GM12878 (cell line): ENCODE results near the gene FAM9C. TPM values are rescaled to one million over a fixed set of nuclear protein-coding genes. Genes with fewer than 3 reads are reported as not detected.
A peak's percentile ranks its signal among the peaks of the same experiment; 100 is the strongest.

Experiments
- ATAC-seq: fragments of 200-7000 bp; cut with Tn5 transposase; 3 replicates; pipeline ENCODE4 v1.9.1; 2020; ENCODE audit warnings: mild to moderate bottlenecking, moderate library complexity
- BruUV-seq: library from RNA; stranded (reverse); fragments of 400-500 nt; replicated peaks from 2 replicates; lab custom pipeline; 2021; lab: Mats Ljungman, UMichigan
- CTCF ChIA-PET: fragments of 300-600 bp; sonication (Branson Sonifier 250); formaldehyde crosslinking; extraction: SDS; loops from one replicate; lab custom pipeline; 2021; ENCODE audit warnings: inconsistent platforms; lab: Yijun Ruan, JAX
- POLR2A ChIA-PET: fragments of 350-600 bp; formaldehyde crosslinking; extraction: SDS; loops from one replicate; lab custom pipeline; 2021; ENCODE audit warnings: inconsistent platforms; lab: Charles Lee
- RAD21 ChIA-PET: fragments of 300-600 bp; sonication (Branson Sonifier 250); formaldehyde crosslinking; loops from one replicate; lab custom pipeline; 2023; ENCODE audit warnings: antibody characterized with exemption; ENCODE audit not compliant: unreplicated experiment; lab: Charles Lee
- SMC1A ChIA-PET: fragments of 300-600 bp; sonication (Branson Sonifier 250); formaldehyde crosslinking; loops from one replicate; lab custom pipeline; 2023; ENCODE audit not compliant: unreplicated experiment, uncharacterized antibody; lab: Charles Lee
- DNase-seq: peaks from one replicate; pipeline ENCODE4 v3.0.0-alpha.2; 2011; ENCODE audit warnings: low read depth, low spot score
- FAIRE-seq: peaks from 3 replicates; lab custom pipeline; 2011; peaks lifted over from hg19 to GRCh38; lab: Jason Lieb, UNC
- H2AFZ ChIP-seq: 2 replicates; pipeline ENCODE4 v1.6.0; 2011; ENCODE audit warnings: low read depth, low read length, control low read depth; ENCODE audit not compliant: control insufficient read depth
- H3K27ac ChIP-seq: 2 replicates; pipeline ENCODE4 v1.5.1; 2011; ENCODE audit warnings: control low read depth; ENCODE audit not compliant: control insufficient read depth, insufficient read depth
- H3K27me3 ChIP-seq, 2 experiments: replicated peaks in 1 of 2; 2 replicates each; pipeline versions ENCODE4 v1.6.0 to v1.6.1; 2011; ENCODE audit warnings: low read length in 1 of 2; ENCODE audit not compliant: control insufficient read depth in 2 of 2, insufficient read depth in 2 of 2
- H3K36me3 ChIP-seq, 2 experiments: 2 replicates each; pipeline ENCODE4 v1.5.1; 2011; ENCODE audit warnings: low read length in 1 of 2; ENCODE audit not compliant: control insufficient read depth in 2 of 2, insufficient read depth in 2 of 2
- H3K4me1 ChIP-seq: 2 replicates; pipeline ENCODE4 v1.6.1; 2011; ENCODE audit warnings: mild to moderate bottlenecking, low read length, moderate library complexity, mixed read lengths; ENCODE audit not compliant: control insufficient read depth, insufficient read depth
- H3K4me2 ChIP-seq: 2 replicates; pipeline ENCODE4 v1.6.0; 2011; ENCODE audit warnings: control low read depth; ENCODE audit not compliant: control insufficient read depth, insufficient read depth
- H3K4me3 ChIP-seq: fragments of 200-600 bp; sonication (generic); 2 replicates; pipeline ENCODE4 v1.5.1; 2016
- H3K79me2 ChIP-seq: 2 replicates; pipeline ENCODE4 v1.6.0; 2011; ENCODE audit warnings: low read length; ENCODE audit not compliant: control insufficient read depth, insufficient read depth
- H3K9ac ChIP-seq: 2 replicates; pipeline ENCODE4 v1.8.0; 2011; ENCODE audit warnings: low read length, control low read depth, mixed read lengths; ENCODE audit not compliant: control insufficient read depth, insufficient read depth
- H3K9me3 ChIP-seq: replicated peaks from 3 replicates; pipeline ENCODE4 v1.5.1; 2011; ENCODE audit warnings: mild to moderate bottlenecking, low read length; ENCODE audit not compliant: control insufficient read depth, insufficient read depth
- H4K20me1 ChIP-seq: 2 replicates; pipeline ENCODE4 v1.6.0; 2011; ENCODE audit not compliant: control insufficient read depth, insufficient read depth
- CHD1 ChIP-seq: IDR thresholded peaks from 2 replicates; pipeline ENCODE4 v1.6.1; 2012; ENCODE audit warnings: low read depth, low read length, improper control_type of control experiment
- CHD2 ChIP-seq: IDR thresholded peaks from 2 replicates; pipeline ENCODE4 v1.6.1; 2011; ENCODE audit warnings: low read depth, low read length, improper control_type of control experiment, borderline replicate concordance
- IRF4 ChIP-seq: IDR thresholded peaks from 2 replicates; pipeline ENCODE4 v1.6.1; 2011; ENCODE audit warnings: low read depth, low read length
- IRF5 ChIP-seq: fragments of 450-650 bp; IDR thresholded peaks from 2 replicates; pipeline ENCODE4 v1.6.1; 2017; ENCODE audit warnings: borderline replicate concordance
- MEF2B ChIP-seq: fragments of 450-650 bp; IDR thresholded peaks from 2 replicates; pipeline ENCODE4 v1.6.1; 2018; ENCODE audit warnings: mild to moderate bottlenecking, moderate library complexity; ENCODE audit not compliant: partially characterized antibody, poor library complexity, severe bottlenecking
- NFYB ChIP-seq: IDR thresholded peaks from 2 replicates; pipeline ENCODE4 v1.6.1; 2011; ENCODE audit warnings: low read depth, mild to moderate bottlenecking, low read length, improper control_type of control experiment, moderate library complexity; ENCODE audit not compliant: insufficient read depth
- TARDBP ChIP-seq: IDR thresholded peaks from 2 replicates; pipeline ENCODE4 v1.6.1; 2016; ENCODE audit warnings: borderline replicate concordance
- WGBS: methylation state at CpG from one replicate; pipeline ENCODE4 v1.1.6; 2016; ENCODE audit warnings: low lambda C conversion rate; ENCODE audit not compliant: insufficient replicate concordance, insufficient coverage; ENCODE audit errors: missing lambda C conversion rate; 5-methylcytosine and 5-hydroxymethylcytosine counted together
- in situ Hi-C: fragments of 300-500 bp; cut with MboI; formaldehyde crosslinking; loops from 9 replicates; pipeline ENCODE4 v1.14.3; 2018; ENCODE audit warnings: mixed read lengths
- intact Hi-C: fragments of 100-400 bp; cut with micrococcal nuclease; formaldehyde crosslinking; loops from one replicate; pipeline ENCODE4 v1.14.2; 2022; ENCODE audit not compliant: unreplicated experiment
- polyA plus RNA-seq, 11 experiments: library from polyadenylated mRNA; depleted of rRNA in 4 of 11; unstranded in 6 of 11; stranded (reverse) in 5 of 11; fragments of >200 nt; fragmentation: Nextera tagmentation in 4 of 11; fragmentation: Illumina TruSeq in 1 of 11; extraction: Ambion mirVana in 4 of 11; extraction: Trizol in 1 of 11; gene quantifications; 1 replicate in 1 of 11; 2 replicates in 10 of 11; pipeline versions ENCODE4 v1.2.1 to v1.2.3, GENCODE V29; 2011 to 2016; ENCODE audit warnings: inconsistent platforms in 2 of 11, missing spikeins in 2 of 11, low read depth in 1 of 11
- total RNA-seq, 4 experiments: library from RNA; depleted of rRNA in 3 of 4; stranded (reverse); fragments of >200 nt in 3 of 4; fragmentation: Illumina TruSeq in 1 of 4; extraction: Trizol in 1 of 4; gene quantifications; 2 replicates each; pipeline versions ENCODE4 v1.2.1 to v1.2.3, GENCODE V29; 2013 to 2021

Gene FAM9C
- total and polyA plus RNA-seq, 10 of the 15 experiments (the other 5 are each of a cell fraction or from before 2014, with no cell fraction given): 0.01 to 0.03 TPM; not detected in 8

GRCh38 chrX:12987900-12988594 is 56.4 kb downstream of the FAM9C start:
- FAIRE-seq: no peak
- RAD21 ChIA-PET: interaction anchor here (0.5 to 23.0 kb wide), 5 partner anchors 9 to 96 kb away, joined by 3 to 562 read pairs (median 3); no protein-coding TSS in a partner anchor
- intact Hi-C loops: no loop called here

More at GRCh38 chrX:12987900-12988594, 56.4 kb downstream of the FAM9C start:
- ATAC-seq (no peak), DNase-seq (no peak)
- no peak overlapping the region for H2AFZ ChIP-seq
- WGBS: 87% methylated on average over 8 of the region's 8 CpGs
- no peaks in the 10 kb centered on the region for H3K79me2 ChIP-seq
- no peaks in the 10 kb centered on the region for H4K20me1 ChIP-seq
- no peak overlapping the region for H3K4me2 ChIP-seq
- no peak overlapping the region for H3K4me3 ChIP-seq
- H3K9me3 ChIP-seq: no peaks in the 10 kb centered on the region; the same call in 2 of the 3 replicates
- H3K27me3 ChIP-seq: no peaks in the 10 kb centered on the region
- no peaks in the 10 kb centered on the region for H3K36me3 ChIP-seq
- peak overlapping the region; percentile 98; the same call in 1 of the 2 replicates for H3K27ac ChIP-seq
- in situ Hi-C loops: no loop called here
- no peak overlapping the region for H3K9ac ChIP-seq
- ChIA-PET POLR2A (interaction anchor here (9.2 to 13.6 kb wide), 2 partner anchors 11 to 20 kb away, joined by 95 to 157 read pairs; no protein-coding TSS in a partner anchor), CTCF (interaction anchor here (1.0 kb wide), 1 partner anchor 41 kb away, joined by 3 read pairs; no protein-coding TSS in a partner anchor), SMC1A (interaction anchor here (15.2 to 24.6 kb wide), 2 partner anchors 16 to 95 kb away, joined by 393 to 595 read pairs; no protein-coding TSS in a partner anchor)
- peaks cover 48% of the 10 kb centered on the region for H3K4me1 ChIP-seq
- TF ChIP-seq IRF5 (no peak), CHD2 (no peak), CHD1 (no peak), IRF4 (no peak), TARDBP (no peak), NFYB (no peak), MEF2B (no peak)
- BruUV-seq: no TSS peak
